ENCODE results near the gene SLC7A6. TPM values are rescaled to one million over a fixed set of nuclear protein-coding genes. Genes with fewer than 3 reads are reported as not detected.
A peak's percentile ranks its signal among the peaks of the same experiment; 100 is the strongest.

Gene SLC7A6
- total and polyA plus RNA-seq, 2 of the 13 experiments (the other 11 are each of a cell fraction or from before 2014, with no cell fraction given), result 35.8 to 70.8 TPM

DNA sequence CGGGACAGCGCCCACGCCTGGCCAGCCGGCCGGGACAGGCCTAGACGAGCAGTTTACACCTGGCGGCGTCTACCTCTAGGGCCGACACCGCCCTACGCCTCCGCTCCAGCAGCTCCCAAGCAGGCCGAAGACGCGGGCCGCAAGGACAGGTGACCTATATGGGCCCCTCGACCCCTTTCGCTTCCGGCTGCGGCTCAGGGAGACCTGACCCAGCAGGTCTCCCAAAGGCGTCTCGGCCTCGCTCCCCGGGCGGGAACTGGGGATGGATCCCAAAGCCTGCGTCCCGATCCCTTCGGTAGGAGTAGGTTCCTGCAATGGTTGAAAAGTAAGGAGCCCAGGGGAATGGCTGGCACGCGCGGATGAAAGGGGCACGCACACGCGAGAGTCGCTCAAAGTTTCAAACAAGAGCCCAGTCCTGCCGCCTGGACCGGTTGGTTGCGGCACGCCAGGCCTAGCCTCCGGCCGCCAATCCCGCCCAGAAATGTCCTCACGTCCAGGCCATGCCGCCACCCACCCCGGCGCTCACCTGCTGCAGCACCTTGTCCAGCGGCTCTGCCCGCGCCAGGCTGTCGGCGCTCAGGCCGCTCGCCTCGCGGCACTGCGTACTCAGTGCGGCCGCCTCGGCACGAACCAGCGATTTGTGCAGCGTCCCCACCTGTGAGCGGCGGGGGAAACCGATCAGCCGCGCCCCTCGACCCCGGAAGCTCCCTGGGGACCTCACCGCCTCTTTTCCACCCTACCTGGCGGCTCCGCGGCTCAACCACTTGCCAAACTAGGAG lies 29.0 kb upstream of the SLC7A6 start (continued):
- TF ChIP-seq, protein P1, sequence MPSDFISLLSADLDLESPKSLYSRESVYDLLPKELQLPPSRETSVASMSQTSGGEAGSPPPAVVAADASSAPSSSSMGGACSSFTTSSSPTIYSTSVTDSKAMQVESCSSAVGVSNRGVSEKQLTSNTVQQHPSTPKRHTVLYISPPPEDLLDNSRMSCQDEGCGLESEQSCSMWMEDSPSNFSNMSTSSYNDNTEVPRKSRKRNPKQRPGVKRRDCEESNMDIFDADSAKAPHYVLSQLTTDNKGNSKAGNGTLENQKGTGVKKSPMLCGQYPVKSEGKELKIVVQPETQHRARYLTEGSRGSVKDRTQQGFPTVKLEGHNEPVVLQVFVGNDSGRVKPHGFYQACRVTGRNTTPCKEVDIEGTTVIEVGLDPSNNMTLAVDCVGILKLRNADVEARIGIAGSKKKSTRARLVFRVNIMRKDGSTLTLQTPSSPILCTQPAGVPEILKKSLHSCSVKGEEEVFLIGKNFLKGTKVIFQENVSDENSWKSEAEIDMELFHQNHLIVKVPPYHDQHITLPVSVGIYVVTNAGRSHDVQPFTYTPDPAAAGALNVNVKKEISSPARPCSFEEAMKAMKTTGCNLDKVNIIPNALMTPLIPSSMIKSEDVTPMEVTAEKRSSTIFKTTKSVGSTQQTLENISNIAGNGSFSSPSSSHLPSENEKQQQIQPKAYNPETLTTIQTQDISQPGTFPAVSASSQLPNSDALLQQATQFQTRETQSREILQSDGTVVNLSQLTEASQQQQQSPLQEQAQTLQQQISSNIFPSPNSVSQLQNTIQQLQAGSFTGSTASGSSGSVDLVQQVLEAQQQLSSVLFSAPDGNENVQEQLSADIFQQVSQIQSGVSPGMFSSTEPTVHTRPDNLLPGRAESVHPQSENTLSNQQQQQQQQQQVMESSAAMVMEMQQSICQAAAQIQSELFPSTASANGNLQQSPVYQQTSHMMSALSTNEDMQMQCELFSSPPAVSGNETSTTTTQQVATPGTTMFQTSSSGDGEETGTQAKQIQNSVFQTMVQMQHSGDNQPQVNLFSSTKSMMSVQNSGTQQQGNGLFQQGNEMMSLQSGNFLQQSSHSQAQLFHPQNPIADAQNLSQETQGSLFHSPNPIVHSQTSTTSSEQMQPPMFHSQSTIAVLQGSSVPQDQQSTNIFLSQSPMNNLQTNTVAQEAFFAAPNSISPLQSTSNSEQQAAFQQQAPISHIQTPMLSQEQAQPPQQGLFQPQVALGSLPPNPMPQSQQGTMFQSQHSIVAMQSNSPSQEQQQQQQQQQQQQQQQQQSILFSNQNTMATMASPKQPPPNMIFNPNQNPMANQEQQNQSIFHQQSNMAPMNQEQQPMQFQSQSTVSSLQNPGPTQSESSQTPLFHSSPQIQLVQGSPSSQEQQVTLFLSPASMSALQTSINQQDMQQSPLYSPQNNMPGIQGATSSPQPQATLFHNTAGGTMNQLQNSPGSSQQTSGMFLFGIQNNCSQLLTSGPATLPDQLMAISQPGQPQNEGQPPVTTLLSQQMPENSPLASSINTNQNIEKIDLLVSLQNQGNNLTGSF (CRISPR knock-in tag; IDR thresholded peaks at IDR 0.05), result peak; percentile 29; the same call in 1 of the 2 replicates
- TF ChIP-seq ZMYM4 (CRISPR knock-in tag; IDR thresholded peaks at IDR 0.05), result no peak
- TF ChIP-seq SYNCRIP (IDR thresholded peaks at IDR 0.05; ENCODE audit: insufficient read depth, low read depth, low read length), result no peak
- no peak for TF ChIP-seq ZNF546 (CRISPR knock-in tag; conservative IDR thresholded peaks at IDR 0.05)
- no peak; the same call in 1 of the 2 replicates for TF ChIP-seq CBX5 (CRISPR knock-in tag; IDR thresholded peaks at IDR 0.05; ENCODE audit: borderline replicate concordance)
- peak; percentile 79 for TF ChIP-seq RBFOX2 (IDR thresholded peaks at IDR 0.05; ENCODE audit: low read depth, low read length)
- TF ChIP-seq, protein P2, sequence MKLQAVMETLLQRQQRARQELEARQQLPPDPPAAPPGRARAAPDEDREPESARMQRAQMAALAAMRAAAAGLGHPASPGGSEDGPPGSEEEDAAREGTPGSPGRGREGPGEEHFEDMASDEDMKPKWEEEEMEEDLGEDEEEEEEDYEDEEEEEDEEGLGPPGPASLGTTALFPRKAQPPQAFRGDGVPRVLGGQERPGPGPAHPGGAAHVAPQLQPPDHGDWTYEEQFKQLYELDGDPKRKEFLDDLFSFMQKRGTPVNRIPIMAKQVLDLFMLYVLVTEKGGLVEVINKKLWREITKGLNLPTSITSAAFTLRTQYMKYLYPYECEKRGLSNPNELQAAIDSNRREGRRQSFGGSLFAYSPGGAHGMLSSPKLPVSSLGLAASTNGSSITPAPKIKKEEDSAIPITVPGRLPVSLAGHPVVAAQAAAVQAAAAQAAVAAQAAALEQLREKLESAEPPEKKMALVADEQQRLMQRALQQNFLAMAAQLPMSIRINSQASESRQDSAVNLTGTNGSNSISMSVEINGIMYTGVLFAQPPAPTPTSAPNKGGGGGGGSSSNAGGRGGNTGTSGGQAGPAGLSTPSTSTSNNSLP (IDR thresholded peaks at IDR 0.05; ENCODE audit: low read depth, low read length), result no peak
- no peak for TF ChIP-seq ZNF282 (IDR thresholded peaks at IDR 0.05; ENCODE audit: partially characterized antibody)
- no peak for TF ChIP-seq TCF7L2 (IDR thresholded peaks at IDR 0.05; ENCODE audit: low read depth, low read length)
- no peak for TF ChIP-seq ZNF460 (CRISPR knock-in tag; IDR thresholded peaks at IDR 0.05; ENCODE audit: borderline replicate concordance)
- TF ChIP-seq LCORL (IDR thresholded peaks at IDR 0.05), result no peak
- TF ChIP-seq LCORL (CRISPR knock-in tag; IDR thresholded peaks at IDR 0.05), result no peak; the same call in none of the 2 replicates
- TF ChIP-seq MYNN (CRISPR knock-in tag; IDR thresholded peaks at IDR 0.05; ENCODE audit: low read depth), result no peak
- 0 out of 2 replicates have a peak, but pooled peaks have one; percentile 57 for TF ChIP-seq KLF15 (CRISPR knock-in tag; IDR thresholded peaks at IDR 0.05; ENCODE audit: borderline replicate concordance)
- TF ChIP-seq ZNF235 (CRISPR knock-in tag; IDR thresholded peaks at IDR 0.05; ENCODE audit: borderline replicate concordance), result no peak
- 0 out of 2 replicates have a peak, but pooled peaks have one; percentile 72 for TF ChIP-seq ZNF367 (CRISPR knock-in tag; IDR thresholded peaks at IDR 0.05; ENCODE audit: borderline replicate concordance)
- TF ChIP-seq BORCS8-MEF2B (CRISPR knock-in tag; IDR thresholded peaks at IDR 0.05), result peak; percentile 30; the same call in 1 of the 2 replicates
- 0 out of 2 replicates have a peak, but pooled peaks have one; percentile 18 for TF ChIP-seq ZFYVE20 (CRISPR knock-in tag; IDR thresholded peaks at IDR 0.05; ENCODE audit: borderline replicate concordance, low read depth)
- TF ChIP-seq, protein P3, sequence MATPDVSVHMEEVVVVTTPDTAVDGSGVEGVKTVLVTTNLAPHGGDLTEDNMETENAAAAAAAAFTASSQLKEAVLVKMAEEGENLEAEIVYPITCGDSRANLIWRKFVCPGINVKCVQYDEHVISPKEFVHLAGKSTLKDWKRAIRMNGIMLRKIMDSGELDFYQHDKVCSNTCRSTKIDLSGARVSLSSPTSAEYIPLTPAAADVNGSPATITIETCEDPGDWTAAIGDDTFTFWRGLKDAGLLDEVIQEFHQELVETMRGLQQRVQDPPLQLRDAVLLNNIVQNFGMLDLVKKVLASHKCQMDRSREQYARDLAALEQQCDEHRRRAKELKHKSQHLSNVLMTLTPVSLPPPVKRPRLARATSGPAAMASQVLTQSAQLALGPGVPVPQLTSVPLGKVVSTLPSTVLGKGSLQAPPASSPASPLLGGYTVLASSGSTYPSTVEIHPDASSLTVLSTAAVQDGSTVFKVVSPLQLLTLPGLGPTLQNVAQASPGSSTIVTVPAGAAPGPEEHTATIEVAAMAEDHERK (CRISPR knock-in tag; IDR thresholded peaks at IDR 0.05; ENCODE audit: low read depth), result no peak
- no peak for TF ChIP-seq GFI1 (CRISPR knock-in tag; IDR thresholded peaks at IDR 0.05; ENCODE audit: borderline replicate concordance)
- TF ChIP-seq REPIN1 (CRISPR knock-in tag; IDR thresholded peaks at IDR 0.05; ENCODE audit: borderline replicate concordance, low read depth), result 0 out of 2 replicates have a peak, but pooled peaks have one; percentile 11
